UCSD-AML1 (cell line): ENCODE data around the gene PCYT2.
"Not testable (repeated sequence)": the region's sequence is repeated elsewhere in the genome, so short reads cannot be mapped to it uniquely, and the experiment has no call there.

Source experiments
- DNase-seq: peaks from one replicate; lab custom pipeline; 2025; ENCODE audit not compliant: unreplicated experiment; lab: John Stamatoyannopoulos, UW

The PCYT2 gene

DNA sequence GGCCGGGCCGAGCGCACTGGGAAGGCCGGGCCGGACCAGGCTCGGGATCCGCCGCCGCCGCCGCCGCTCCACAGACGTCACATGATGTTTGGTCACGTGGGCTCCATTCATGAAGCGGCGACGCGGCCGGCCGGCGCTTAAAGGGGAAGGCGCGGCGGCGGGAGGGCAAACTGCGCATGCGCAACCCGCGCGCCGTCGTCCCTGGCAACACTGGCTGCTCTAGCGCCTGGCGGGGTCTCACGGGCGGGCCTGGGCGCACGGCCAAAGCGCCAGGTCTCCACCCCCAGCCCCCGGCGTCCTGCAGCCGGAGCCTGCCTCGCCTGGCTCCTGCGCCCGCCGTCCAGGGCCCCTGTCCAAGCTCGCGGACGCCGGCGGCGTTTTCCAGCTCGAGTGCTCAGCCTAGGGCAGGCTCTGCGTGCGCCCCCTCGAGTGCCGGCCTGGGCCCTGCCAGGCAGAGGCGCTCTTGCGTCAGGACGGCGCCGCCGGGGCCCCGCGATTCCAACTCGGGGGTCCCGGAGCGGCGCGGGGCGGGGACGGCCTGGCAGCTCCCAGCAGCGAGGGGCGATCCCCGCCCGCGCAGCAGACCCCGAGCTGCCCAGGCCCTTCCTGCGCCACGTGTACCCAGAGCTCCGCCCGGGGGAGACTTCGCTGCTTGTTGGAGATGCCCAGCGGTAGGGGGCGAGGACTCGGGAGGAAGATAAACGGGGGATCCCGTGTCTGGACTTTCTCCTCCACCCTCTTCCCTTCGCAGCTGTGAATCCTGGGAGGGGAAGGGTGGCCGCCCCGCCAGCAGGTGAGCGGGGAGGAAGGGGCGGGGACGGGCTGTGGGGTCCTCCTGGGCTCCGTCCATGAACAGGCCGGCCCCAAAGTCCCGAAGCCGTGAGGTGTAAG, 16.7 kb upstream of the PCYT2 start, which contains the start of gene MAFG:
TSS of gene MAFG (minus strand) at position 83 of the 891 bp plus-strand sequence. CDS start 4,550 bp downstream, outside the sequence.
- peak; percentile 94 for DNase-seq

DNA sequence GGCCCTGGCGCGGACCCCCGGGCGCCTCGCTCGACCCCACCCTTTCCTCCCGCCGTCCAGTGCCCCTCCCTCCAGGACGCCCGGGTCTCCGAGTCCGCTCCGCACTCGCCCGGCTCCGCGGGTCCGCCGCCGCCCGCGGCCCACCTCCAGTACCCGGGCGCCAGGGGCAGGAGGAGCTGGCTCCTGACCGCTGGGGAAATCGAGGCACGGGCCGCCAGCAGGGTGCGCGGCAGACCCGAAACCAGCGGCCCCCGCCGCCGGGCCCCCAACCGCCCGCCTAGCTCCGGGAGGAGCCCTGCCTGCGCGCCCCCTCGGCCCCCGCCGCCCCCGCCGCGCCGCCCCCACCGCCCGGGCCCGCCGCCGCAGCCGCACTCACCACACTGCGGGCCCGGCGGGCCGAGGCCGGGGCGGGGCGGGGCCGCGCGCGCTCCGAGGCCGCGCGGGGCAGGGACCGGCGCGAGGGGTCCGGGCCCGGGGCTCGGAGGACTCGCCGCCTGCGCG, 16.0 kb upstream of the PCYT2 start:
- DNase-seq = no peak

DNA sequence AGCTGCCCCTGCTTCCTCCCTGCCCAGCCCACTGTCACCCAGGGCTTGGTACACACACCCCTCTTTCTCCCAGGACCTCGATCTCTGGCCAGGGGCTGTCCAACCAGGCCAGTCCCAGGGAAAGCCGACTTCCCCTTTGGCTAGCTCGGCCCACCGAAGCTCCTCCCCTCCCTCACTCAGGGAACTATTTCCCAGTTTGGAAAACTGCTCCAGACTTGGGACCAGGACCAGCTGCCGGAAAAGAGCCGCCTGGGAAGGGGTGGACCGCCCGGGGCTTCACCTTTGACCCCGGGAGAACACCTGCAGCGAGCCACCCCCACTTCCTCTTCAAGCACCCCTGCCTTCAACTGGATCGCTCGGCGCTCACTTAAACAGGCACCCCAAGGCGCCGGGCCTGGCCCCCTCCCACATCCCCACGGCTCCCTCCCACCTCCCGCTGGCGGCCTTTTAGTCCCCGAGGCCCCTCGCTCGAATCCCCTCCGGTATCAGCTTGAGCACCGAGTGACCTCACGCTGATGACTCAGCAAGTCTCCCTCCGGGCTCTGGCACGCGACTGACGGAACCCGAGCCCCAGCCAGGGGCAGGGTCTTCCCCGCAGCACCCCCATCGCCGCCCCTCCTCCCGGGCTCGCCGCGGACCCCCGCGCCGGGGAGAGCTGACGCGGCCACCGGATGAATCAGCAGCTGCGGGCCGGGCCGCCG, 15.4 kb upstream of the PCYT2 start:
- DNase-seq = peak; percentile 80

DNA sequence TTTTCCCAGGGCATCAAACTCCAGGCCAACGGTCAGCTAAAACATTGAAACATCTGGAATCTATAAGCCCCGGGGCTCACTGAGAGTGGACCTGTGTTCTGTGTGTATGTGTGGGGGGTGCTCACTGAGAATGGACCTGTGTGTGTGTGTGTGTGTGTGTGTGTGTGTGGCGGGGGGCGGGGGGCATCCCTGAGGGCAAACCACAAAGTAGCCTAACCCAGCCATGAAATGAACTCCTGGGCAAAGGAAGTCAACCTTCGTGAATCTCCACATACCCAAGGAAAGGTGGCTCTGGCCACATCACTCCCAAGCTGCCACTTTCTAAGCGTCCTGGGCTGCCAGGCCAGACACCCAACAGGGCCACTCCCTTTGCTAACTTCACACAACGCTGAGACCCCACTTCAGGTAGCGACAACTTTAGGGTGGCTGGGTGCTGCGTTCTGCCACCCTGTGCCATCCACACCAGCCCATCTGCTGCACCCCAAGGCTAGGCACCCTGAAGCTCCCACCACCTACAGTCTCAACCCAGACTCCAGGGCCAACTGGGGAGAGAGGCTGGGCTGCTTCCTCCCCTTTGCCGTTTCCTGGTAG, 14.8 kb upstream of the PCYT2 start:
- no peak for DNase-seq

DNA sequence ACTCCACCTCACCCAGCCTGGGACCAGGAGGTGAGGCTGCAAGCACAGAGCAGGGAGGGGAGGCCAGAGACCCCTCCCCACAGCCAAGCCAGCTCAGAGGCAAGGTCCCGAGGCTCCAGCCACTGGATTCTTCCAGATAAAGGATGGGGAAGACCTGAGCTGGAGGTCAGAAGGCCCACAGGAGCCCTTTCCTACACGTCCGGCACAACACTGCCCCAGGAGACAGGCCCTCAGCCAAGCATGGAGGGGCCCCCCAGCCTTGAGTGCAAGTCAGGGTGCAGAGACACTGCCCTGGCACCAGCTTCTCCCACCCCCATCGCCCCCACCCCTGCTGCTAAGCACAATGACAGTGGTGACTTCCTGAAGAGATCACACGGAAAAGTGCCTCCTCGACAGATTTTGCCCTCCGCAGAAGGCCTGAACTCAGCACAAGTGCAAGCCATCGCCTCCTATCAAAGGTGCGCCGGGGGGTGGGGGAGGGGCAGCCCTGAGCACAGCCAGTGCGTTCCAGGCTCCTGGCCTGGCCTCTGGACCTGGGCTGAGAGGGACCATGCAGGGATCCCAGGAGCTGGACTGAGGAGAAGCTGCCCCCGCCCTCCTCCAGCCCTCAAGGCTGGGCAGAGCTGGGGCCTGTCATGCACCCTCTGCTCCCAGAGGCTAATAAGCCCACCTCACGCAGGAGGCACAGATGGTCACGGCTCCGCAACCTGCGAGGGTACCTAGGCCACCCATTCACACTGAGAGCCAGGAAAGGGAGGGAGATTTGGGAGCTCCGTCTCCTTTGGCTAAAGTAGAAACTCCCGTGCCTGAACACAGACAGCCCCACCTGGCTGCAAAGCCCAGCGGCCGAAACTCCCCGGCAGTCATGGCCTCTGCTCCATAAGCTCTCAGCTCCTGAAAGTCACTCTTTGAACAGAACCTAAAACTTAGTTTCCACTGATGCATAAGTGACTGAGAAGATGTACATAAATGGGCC, 13.6 kb upstream of the PCYT2 start:
- DNase-seq = no peak

DNA sequence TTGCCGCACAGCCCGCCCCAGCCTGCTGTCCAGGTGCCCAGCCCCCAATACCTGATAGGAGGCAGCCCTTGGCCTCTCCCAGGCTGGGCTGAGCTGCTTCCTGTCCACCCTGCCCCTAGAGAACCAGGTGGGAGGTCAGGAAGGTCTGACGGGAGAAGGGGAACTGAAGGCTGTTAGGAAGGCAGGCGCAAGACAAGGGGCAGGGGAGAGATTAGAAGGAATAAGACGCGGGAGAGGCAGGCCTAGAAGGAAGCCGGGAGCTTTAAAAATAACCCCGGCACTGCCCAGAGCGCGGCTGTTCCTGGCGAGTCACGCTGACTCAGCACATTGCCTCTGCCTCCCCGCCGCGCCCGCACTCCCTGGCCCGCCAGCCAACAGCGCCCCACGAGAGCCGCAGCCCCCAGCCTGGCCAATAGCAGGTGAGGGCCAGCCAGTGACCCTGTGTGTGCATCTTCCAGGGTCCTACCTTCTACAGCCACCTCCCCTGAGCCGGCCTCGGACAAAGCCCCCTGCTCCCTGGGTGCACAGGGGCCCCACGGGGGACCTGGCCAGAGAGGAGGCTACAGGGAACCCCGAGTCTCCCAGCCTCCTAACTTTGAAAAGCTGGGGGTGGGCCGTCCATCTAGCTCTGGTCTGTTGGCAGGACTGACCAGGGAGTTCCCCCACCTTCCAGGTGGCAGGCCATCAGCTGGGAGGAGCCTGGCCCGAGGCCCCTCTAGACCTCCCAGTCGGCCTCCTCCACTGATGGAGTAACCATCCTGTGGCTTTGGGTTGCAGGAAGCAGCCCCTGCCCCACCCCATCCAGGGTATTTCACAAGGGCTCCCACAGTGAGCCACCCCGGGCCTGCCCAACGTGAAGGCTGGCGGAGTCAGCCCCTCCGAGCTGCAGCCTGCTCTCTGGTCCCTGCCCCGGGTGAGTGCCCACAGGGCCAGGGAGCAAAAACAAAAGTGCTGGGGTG, 12.4 kb upstream of the PCYT2 start:
- DNase-seq = peak; percentile 86

DNA sequence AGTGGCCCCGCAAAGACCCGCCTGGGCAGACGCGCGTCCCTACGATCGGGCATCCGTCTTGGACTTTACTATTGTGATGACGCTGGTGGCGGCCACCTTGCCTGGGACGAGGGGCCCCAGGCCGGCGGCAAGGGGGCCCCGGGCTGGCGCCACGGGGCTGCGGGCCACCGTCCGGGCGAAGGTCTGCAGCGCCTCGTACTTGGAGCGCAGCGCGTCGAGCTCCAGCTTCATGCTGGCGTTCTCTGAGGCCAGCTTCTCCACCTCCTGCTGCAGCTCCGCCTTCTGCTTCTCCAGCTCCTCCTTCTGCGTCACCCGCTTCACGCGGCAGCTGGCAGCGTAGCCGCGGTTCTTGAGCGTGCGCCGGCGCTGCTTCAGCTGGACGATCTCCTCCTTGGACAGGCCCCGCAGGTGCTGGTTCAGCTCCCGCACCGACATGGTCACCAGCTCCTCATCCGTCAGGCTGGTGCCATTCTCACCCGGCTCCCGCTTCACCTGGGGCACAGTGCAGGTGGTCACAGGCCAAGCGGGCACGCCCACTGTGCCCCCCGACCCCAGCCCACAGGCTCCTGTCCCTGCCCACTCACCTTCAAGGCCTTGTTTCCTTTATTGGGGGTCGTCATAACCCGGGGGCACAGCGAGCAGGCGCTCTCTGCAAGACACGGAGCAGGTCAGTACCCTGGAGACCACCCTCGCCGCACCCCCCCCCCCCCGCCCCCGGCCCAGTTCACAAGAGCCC, 11.5 kb upstream of the PCYT2 start:
- no peak for DNase-seq

DNA sequence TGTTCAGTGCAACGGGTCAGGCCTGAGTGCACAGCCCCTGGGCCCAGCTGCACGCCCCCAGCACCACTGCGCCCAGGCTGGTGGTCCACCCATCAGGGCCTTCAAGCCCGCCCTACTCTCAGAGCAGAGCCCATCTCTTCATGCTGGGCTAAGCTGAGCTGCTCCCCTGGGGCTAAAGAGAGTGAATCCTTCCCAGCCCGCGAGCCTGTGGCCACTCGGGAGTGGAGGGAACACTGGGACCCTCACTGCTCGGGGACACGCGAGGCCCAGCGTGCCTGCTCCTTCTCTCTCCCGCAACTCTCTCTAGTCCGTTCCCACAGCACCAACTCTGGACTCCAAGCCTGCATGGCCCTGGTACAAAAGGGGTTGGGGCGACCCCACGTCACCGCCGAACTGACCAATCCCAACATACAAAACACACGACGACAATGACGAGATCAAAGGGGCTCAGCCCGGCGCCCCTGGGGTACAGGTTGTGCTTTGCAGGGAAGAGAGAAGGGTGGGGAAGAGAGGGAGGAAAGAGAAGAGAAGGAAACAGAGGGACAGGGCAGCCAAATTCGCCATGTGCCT, 10.9 kb upstream of the PCYT2 start:
- DNase-seq = no peak

DNA sequence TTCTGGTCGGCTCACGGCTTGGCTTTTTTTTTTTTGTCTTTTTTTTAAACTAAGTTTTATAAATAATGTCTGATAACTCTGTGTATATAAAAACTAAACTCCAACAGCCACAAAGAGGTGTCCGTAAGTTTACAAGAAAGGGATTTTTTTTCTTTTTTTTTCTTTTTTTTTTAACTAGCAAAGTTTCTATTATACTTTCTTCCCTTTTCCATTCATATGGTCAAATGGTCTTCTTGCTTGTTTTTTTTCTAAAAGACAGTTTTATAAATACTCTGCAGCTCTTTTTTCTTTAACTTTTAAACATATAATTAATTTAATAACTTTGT, 10.3 kb upstream of the PCYT2 start:
- no peak for DNase-seq

DNA sequence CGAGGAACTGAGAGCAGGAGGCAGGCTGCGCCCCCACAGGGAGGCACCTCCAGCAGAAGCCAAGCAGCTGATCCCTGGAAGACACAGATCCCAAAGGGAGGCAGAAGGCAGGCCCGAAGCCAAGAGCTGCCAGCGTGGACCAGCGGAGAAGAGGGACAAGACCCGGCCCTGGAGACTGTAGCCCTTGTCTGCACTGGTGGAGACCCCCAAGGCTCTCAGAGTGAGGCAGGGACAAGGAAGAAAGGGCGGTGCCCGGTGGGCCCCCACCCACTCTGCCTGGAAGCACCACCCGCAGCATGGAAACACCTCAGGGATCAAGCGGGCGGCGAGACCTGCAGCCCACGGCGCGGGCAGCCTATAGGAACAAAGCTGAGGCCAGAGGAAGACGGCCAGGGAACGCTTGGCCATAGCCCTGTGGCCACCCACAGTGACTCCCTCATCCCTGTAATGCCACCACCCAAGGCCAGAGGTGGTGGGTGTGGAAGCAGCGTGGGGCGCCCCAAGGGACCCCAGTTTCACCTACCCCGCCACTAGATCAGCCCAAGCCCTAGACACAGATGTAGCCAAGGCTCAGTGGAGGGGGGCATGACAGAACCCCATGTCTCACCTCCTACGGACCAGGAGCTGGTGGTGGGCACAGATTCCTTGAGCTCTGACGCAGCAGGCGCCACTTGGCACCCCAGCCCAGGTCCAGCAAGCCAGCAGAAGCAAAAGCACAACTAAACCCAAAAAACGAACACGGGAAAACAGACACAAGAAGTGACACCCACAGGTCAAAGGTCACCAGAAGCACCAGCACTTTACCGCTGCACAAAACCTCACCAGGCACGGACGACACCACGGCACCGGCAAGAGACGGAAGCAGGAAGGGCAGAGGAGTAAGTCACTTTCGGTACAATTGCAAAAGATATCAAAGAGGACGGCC, 9.7 kb upstream of the PCYT2 start:
- no peak for DNase-seq

DNA sequence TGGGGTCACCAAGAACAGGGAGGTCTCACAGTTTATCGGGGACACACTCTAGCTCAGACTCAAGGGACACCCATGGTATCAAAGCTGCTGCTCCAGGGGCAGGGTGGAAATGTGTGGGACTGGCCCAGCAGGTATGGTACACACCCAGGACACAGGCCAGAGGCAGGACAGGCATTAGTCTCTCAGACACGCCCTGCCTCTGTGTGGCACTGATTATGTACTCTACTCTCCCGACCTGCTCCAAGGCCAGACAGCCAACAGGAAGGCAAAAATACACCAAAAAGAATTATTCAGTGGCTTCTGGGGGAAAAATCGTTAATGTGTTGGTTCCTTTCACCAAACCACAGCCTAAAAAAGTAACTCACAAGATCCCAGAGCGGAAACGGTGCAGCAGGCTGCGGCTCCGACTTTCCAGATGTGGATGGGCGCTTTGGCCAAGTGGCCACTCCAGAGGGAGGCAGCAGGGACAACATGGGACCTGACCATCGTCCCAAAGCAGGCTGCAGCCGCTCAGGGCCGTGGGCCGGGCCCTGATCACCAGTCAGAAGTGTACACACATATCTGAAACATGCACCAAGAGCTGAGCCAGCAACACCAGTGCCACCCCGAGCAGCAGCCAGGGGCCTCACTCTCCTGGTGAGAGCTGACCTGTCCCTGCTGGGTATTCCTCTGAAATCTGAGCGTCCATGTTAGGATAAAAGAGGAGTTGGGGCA, 7.8 kb upstream of the PCYT2 start:
- DNase-seq = peak; percentile 52

DNA sequence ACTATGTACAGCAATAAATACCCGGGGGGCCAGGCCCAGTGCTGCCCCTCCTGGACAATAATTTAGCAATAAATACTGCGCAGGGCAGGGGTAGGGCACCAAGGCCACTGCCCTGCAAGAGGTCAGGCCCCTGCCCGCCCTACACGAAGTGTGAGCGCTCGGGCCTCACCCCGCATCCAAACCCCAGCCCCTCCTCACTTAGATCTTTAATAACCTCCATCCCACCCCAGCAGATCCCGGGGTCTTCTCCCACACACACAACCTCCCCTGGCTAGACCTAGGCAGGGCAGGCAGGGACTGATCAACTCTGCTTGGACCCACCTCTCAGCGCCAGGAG, 7.1 kb upstream of the PCYT2 start:
- not testable (repeated sequence) for DNase-seq

DNA sequence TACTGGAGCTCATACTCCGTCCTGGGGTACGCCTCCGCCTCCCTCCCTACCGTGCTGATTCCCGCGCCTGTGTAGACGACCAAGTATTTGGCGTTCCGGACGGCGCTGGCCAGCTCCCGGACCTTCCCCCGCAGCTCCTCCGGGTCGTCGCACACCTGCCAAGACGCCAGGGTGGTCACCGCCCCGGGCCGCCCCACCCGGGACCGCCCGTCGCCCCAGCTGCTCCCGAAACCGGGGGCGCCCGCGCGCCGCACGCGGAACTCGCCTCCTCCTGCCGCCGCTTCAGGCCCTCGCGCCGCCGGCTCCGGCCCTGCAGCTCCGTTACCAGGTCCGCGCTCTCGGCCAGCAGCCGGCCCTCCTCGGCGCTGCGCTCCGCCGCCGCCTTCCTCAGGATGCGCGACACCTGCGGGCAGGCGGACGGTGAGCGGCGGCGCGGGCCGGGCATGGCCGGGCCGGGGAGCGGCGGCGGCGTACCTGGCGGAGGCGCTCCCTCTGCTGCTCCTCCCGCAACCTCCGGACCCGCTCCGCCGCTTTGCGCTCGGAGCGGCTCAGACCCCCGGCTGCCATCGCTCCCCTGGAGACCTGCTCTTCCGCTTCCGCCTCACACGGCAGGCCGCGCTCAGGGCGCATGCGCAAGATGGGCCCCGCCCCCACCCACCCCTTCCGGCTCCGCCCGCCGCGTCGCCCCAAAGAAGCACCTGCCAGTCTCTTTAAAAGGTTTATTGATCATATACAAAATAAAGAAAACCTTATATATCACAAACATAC, 6.5 kb upstream of the PCYT2 start, which contains the start of gene SIRT7:
TSS of gene SIRT7 (minus strand) at position 612 of the 768 bp plus-strand sequence. CDS start at position 567, 45 bp downstream.
- DNase-seq = peak; percentile 89

DNA sequence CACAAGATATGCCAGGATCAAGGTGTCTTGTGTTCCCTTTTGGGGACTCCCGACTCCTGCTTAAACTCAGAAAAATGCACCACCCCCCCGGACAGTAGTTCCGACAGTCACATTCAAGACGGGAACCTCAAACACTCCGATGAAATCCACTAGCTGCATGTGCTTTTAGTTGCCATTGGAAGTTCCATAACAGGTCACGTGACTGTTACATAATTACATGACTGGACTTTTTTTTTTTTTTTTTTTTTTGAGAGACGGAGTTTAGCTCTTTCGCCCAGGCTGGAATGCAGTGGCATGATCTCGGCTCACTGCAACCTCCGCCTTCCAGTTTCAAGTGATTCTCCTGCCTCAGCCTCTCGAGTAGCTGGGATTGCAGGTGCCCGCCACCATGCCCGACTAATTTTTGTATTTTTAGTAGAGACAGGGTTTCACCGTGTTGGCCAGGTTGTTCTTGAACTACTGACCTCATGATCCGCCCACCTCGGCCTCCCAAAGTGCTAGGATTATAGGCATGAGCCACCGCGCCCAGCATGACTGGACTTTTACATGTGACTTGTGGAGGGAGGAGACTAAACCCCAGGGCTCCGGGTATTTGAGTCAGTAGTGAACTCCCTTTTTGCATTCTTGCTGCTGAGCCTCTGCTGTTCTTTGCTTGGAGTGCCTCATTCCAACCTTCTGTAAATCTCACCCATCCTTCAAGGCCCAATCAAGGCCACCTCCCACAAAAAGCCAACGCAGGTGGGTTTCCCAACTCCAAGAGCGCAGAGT, 5.2 kb upstream of the PCYT2 start:
- DNase-seq = no peak

DNA sequence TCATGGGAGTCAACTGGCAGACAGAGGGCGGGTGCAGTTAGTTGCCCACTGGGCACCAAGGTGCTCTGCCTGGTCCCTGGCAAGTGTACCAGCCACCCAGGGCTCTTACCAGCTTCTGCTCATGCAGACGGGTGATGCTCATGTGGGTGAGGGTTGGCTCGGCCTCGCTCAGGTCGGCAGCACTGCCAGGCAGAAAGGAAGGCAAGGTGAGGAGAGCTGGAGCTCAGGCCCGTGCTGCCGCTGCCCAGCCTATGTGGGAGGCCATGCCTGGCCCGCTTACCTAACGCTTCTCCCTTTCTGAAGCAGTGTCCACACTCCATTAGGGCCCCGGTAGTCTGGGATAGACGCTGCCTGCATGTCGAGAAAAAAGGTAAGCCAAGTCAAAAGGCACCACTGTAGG, 4.1 kb upstream of the PCYT2 start:
- DNase-seq = no peak
